ENCODE results near the gene ITGA11. TPM values are rescaled to one million over a fixed set of nuclear protein-coding genes. Genes with fewer than 3 reads are reported as not detected.

Gene ITGA11
- total and polyA plus RNA-seq, 4 experiments from 2014 or later = not detected

DNA sequence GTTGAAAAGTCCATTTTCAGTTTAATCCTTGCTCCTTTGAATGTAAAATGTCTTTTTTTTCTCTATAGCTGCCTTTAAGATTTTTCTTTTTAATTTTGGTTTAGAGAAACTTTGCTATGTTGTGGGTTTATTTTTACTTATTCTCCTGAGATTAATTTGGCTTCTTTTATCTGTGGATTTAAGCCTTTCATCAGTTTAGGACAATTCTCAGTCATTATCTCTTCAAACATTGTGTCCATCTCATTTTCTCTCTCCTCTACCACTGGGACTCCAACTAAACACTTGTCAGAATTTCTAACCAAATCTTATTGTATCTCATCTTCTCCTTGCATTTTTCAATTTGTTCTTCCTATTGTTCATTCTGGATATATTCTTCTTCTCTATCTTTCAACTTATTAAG, 12.4 kb upstream of the ITGA11 start:
- Histone ChIP-seq H3K4me1 (ENCODE audit: insufficient read depth, low read length) (no peaks in the 10 kb centered on the region), H3K36me3 (ENCODE audit: insufficient read depth, low read length) (no peaks in the 10 kb centered on the region), H3K27ac (ENCODE audit: low read depth, low read length) (no peak overlapping the region), H3K9me3 (ENCODE audit: control insufficient read depth in 1 of 2, low read length in 2 of 2) (no peaks in the 10 kb centered on the region), H3K27me3 (ENCODE audit: insufficient read depth, low read length) (no peaks in the 10 kb centered on the region), H3K4me3 (ENCODE audit: low read length in 2 of 2) (no peak overlapping the region)
- Mint-ChIP-seq H3K4me3 (no peak overlapping the region), H3K36me3 (no peaks in the 10 kb centered on the region), H3K27me3 (peaks cover 25 to 42% of the 10 kb centered on the region in 2 donors), H3K9me3 (no peaks in the 10 kb centered on the region), H3K4me1 (no peaks in the 10 kb centered on the region), H3K27ac (no peak overlapping the region)
- no peak for DNase-seq
- CTCF ChIA-PET (ENCODE audit: partially characterized antibody) = no interaction called here
- intact Hi-C loops (cut with micrococcal nuclease) = no loop called here
- POLR2A ChIA-PET (ENCODE audit: partially characterized antibody) = no interaction called here

GRCh38 chr15:68442903-68443302, 10.9 kb upstream of the ITGA11 start:
- Mint-ChIP-seq H3K4me3 (no peak overlapping the region), H3K27ac (no peak overlapping the region), H3K36me3 (no peaks in the 10 kb centered on the region), H3K27me3 (peaks cover 29 to 36% of the 10 kb centered on the region in 2 donors), H3K4me1 (no peaks in the 10 kb centered on the region), H3K9me3 (no peaks in the 10 kb centered on the region)
- ChIA-PET CTCF (ENCODE audit: partially characterized antibody) (no interaction called here), POLR2A (ENCODE audit: partially characterized antibody) (no interaction called here)
- Histone ChIP-seq H3K36me3 (ENCODE audit: insufficient read depth, low read length) (no peaks in the 10 kb centered on the region), H3K4me3 (ENCODE audit: low read length in 2 of 2) (no peak overlapping the region), H3K4me1 (ENCODE audit: insufficient read depth, low read length) (no peaks in the 10 kb centered on the region), H3K27ac (ENCODE audit: low read depth, low read length) (no peak overlapping the region), H3K9me3 (ENCODE audit: control insufficient read depth in 1 of 2, low read length in 2 of 2) (no peaks in the 10 kb centered on the region), H3K27me3 (ENCODE audit: insufficient read depth, low read length) (no peaks in the 10 kb centered on the region)
- DNase-seq = no peak
- intact Hi-C loops (cut with micrococcal nuclease) = no loop called here

DNA sequence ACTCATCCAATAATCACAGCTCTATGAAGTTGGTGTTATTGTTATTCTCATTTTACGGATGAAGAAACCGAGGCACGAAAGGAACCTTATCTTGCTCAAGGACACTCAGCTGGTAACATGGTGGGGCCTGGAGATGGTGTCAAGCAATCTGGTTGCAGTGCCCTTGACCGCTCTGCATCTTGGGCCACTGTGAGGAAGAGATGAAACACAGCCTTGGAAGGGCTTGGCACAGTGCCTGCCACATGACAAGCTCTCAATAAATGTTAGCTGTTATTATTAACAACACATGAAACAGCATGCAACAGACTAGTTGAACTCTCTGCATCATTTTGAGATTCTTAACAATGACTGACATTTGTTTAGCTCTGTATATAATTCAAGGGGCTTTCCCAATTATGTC, 10.1 kb upstream of the ITGA11 start:
- no peaks in the 10 kb centered on the region for H3K4me1 ChIP-seq (ENCODE audit: insufficient read depth, low read length)
- no peaks in the 10 kb centered on the region for H3K36me3 ChIP-seq (ENCODE audit: insufficient read depth, low read length)
- Mint-ChIP-seq H3K9me3 (no peaks in the 10 kb centered on the region), H3K27me3 (peaks cover 28 to 37% of the 10 kb centered on the region in 2 donors), H3K4me3 (no peak overlapping the region), H3K27ac (no peak overlapping the region), H3K36me3 (no peaks in the 10 kb centered on the region), H3K4me1 (no peaks in the 10 kb centered on the region)
- ChIA-PET CTCF (ENCODE audit: partially characterized antibody) (no interaction called here), POLR2A (ENCODE audit: partially characterized antibody) (no interaction called here)
- intact Hi-C loops (cut with micrococcal nuclease) = no loop called here
- H3K27ac ChIP-seq (ENCODE audit: low read depth, low read length) = no peak overlapping the region
- no peaks in the 10 kb centered on the region for H3K27me3 ChIP-seq (ENCODE audit: insufficient read depth, low read length)
- no peak for DNase-seq
- no peak overlapping the region for H3K4me3 ChIP-seq (ENCODE audit: low read length in 2 of 2)
- no peaks in the 10 kb centered on the region for H3K9me3 ChIP-seq (ENCODE audit: control insufficient read depth in 1 of 2, low read length in 2 of 2)

DNA sequence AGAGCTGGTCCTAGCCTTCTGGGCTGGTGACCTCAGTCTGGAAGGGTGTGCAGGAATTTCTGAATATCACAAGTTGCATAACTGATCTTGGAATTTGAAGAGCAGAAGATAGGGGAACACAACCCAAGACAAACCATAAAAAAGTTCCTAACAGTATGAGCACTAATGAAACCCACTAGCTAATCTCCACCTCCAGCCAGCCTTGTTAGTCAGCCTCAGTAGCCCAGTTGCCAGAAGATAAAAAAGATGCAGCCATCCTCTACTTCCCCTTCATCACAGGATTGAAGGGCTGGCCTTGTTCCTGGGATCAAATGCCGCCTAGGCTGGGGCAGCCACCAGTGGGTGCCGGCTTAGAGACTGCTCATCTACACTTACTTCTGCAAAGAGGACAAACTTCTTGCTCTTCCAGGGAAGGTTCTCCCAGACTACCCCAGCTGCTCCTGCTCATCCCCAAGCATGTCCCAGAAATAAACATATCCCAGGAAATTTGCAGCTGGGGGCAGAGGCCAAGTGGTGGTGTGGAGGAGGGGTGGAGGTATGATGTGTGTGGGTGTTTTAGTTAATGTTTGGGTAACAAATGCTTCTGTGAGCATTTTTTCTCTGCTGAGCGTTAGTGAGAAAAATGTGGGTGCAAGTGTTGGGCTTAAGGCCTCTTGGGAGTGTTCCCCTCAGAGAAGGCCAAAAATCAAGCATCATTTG, 9.2 kb upstream of the ITGA11 start:
- Histone ChIP-seq H3K4me3 (ENCODE audit: low read length in 2 of 2) (no peak overlapping the region), H3K36me3 (ENCODE audit: insufficient read depth, low read length) (no peaks in the 10 kb centered on the region), H3K27ac (ENCODE audit: low read depth, low read length) (no peak overlapping the region), H3K4me1 (ENCODE audit: insufficient read depth, low read length) (no peaks in the 10 kb centered on the region), H3K9me3 (ENCODE audit: control insufficient read depth in 1 of 2, low read length in 2 of 2) (no peaks in the 10 kb centered on the region), H3K27me3 (ENCODE audit: insufficient read depth, low read length) (no peaks in the 10 kb centered on the region)
- H3K9me3 Mint-ChIP-seq = no peaks in the 10 kb centered on the region
- intact Hi-C loops (cut with micrococcal nuclease) = no loop called here
- POLR2A ChIA-PET (ENCODE audit: partially characterized antibody) = no interaction called here
- H3K27me3 Mint-ChIP-seq = peaks cover 30 to 39% of the 10 kb centered on the region in 2 donors
- H3K4me1 Mint-ChIP-seq = no peaks in the 10 kb centered on the region
- CTCF ChIA-PET (ENCODE audit: partially characterized antibody) = no interaction called here
- no peak overlapping the region for H3K27ac Mint-ChIP-seq
- H3K4me3 Mint-ChIP-seq = no peak overlapping the region
- no peaks in the 10 kb centered on the region for H3K36me3 Mint-ChIP-seq
- DNase-seq = no peak

DNA sequence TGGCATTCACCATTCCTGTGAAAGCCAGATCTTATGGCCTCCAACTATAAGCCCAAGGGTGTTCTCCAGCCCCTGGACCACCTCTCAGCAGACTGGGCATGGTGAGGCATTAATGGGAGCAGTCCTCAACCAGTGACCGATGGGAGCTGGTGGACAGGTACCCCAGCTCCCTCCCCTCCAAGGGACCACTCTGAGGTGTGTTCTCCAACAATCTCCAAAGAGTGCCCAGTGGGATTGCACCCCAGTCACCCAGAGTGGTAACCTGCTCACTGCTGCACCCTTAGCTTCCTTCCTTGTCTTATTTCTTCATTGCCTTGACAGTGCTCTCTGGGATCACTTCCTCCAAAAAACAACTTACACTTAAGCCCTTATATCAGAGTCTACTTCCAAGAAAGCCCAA, 8.2 kb upstream of the ITGA11 start:
- no peak for DNase-seq
- Mint-ChIP-seq H3K36me3 (no peaks in the 10 kb centered on the region), H3K4me1 (no peaks in the 10 kb centered on the region), H3K27me3 (peaks cover 25 to 46% of the 10 kb centered on the region in 2 donors), H3K9me3 (no peaks in the 10 kb centered on the region), H3K4me3 (no peak overlapping the region), H3K27ac (no peak overlapping the region)
- intact Hi-C loops (cut with micrococcal nuclease) = no loop called here
- POLR2A ChIA-PET (ENCODE audit: partially characterized antibody) = no interaction called here
- H3K9me3 ChIP-seq (ENCODE audit: control insufficient read depth in 1 of 2, low read length in 2 of 2) = no peaks in the 10 kb centered on the region
- CTCF ChIA-PET (ENCODE audit: partially characterized antibody) = no interaction called here
- H3K27me3 ChIP-seq (ENCODE audit: insufficient read depth, low read length) = no peaks in the 10 kb centered on the region
- H3K36me3 ChIP-seq (ENCODE audit: insufficient read depth, low read length) = no peaks in the 10 kb centered on the region
- H3K4me3 ChIP-seq (ENCODE audit: low read length in 2 of 2) = no peak overlapping the region
- H3K4me1 ChIP-seq (ENCODE audit: insufficient read depth, low read length) = no peaks in the 10 kb centered on the region
- no peak overlapping the region for H3K27ac ChIP-seq (ENCODE audit: low read depth, low read length)

- Histone ChIP-seq H3K9me3 (ENCODE audit: control insufficient read depth in 1 of 2, low read length in 2 of 2) (no peaks in the 10 kb centered on the region), H3K27me3 (ENCODE audit: insufficient read depth, low read length) (no peaks in the 10 kb centered on the region), H3K27ac (ENCODE audit: low read depth, low read length) (no peak overlapping the region), H3K4me1 (ENCODE audit: insufficient read depth, low read length) (no peaks in the 10 kb centered on the region), H3K36me3 (ENCODE audit: insufficient read depth, low read length) (no peaks in the 10 kb centered on the region), H3K4me3 (ENCODE audit: low read length in 2 of 2) (no peak overlapping the region)
- Mint-ChIP-seq H3K4me3 (no peak overlapping the region), H3K4me1 (no peaks in the 10 kb centered on the region), H3K9me3 (no peaks in the 10 kb centered on the region), H3K27ac (no peak overlapping the region), H3K36me3 (no peaks in the 10 kb centered on the region), H3K27me3 (peaks cover 27 to 49% of the 10 kb centered on the region in 2 donors)
- POLR2A ChIA-PET (ENCODE audit: partially characterized antibody) = no interaction called here
- CTCF ChIA-PET (ENCODE audit: partially characterized antibody) = no interaction called here
- intact Hi-C loops (cut with micrococcal nuclease) = no loop called here
- DNase-seq = no peak
Measured at GRCh38 chr15:68439506-68439905, 7.5 kb upstream of the ITGA11 start.

- no peaks in the 10 kb centered on the region for H3K4me1 ChIP-seq (ENCODE audit: insufficient read depth, low read length)
- intact Hi-C loops (cut with micrococcal nuclease) = no loop called here
- Mint-ChIP-seq H3K27me3 (peaks cover 34 to 55% of the 10 kb centered on the region in 2 donors), H3K36me3 (no peaks in the 10 kb centered on the region), H3K27ac (no peak overlapping the region), H3K4me3 (no peak overlapping the region), H3K9me3 (no peaks in the 10 kb centered on the region), H3K4me1 (peaks cover 0 to 9% (median 2%) of the 10 kb centered on the region in 4 donors)
- no peak overlapping the region for H3K4me3 ChIP-seq (ENCODE audit: low read length in 2 of 2)
- no peak for DNase-seq
- H3K27ac ChIP-seq (ENCODE audit: low read depth, low read length) = no peak overlapping the region
- CTCF ChIA-PET (ENCODE audit: partially characterized antibody) = no interaction called here
- H3K27me3 ChIP-seq (ENCODE audit: insufficient read depth, low read length) = no peaks in the 10 kb centered on the region
- H3K36me3 ChIP-seq (ENCODE audit: insufficient read depth, low read length) = no peaks in the 10 kb centered on the region
- POLR2A ChIA-PET (ENCODE audit: partially characterized antibody) = no interaction called here
- H3K9me3 ChIP-seq (ENCODE audit: control insufficient read depth in 1 of 2, low read length in 2 of 2) = no peaks in the 10 kb centered on the region
Measured at GRCh38 chr15:68436680-68437079, 4.7 kb upstream of the ITGA11 start.

GRCh38 chr15:68435966-68436365, 4.0 kb upstream of the ITGA11 start:
- Histone ChIP-seq H3K4me3 (ENCODE audit: low read length in 2 of 2) (no peak overlapping the region), H3K36me3 (ENCODE audit: insufficient read depth, low read length) (no peaks in the 10 kb centered on the region), H3K9me3 (ENCODE audit: control insufficient read depth in 1 of 2, low read length in 2 of 2) (no peaks in the 10 kb centered on the region), H3K27me3 (ENCODE audit: insufficient read depth, low read length) (no peaks in the 10 kb centered on the region), H3K27ac (ENCODE audit: low read depth, low read length) (no peak overlapping the region), H3K4me1 (ENCODE audit: insufficient read depth, low read length) (no peaks in the 10 kb centered on the region)
- peaks cover 34 to 52% of the 10 kb centered on the region in 2 donors for H3K27me3 Mint-ChIP-seq
- no peak overlapping the region for H3K27ac Mint-ChIP-seq
- intact Hi-C loops (cut with micrococcal nuclease) = no loop called here
- H3K36me3 Mint-ChIP-seq = no peaks in the 10 kb centered on the region
- ChIA-PET CTCF (ENCODE audit: partially characterized antibody) (no interaction called here), POLR2A (ENCODE audit: partially characterized antibody) (no interaction called here)
- peaks cover 0 to 9% (median 2%) of the 10 kb centered on the region in 4 donors for H3K4me1 Mint-ChIP-seq
- DNase-seq = no peak
- no peak overlapping the region for H3K4me3 Mint-ChIP-seq
- H3K9me3 Mint-ChIP-seq = no peaks in the 10 kb centered on the region
